Muscle layer of duodenum (tissue), 2 donors: ENCODE data around the gene NXPH1.

Experiments used
- H3K27ac ChIP-seq: one replicate; pipeline ENCODE4 v1.7.0; 2013; ENCODE audit warnings: mild to moderate bottlenecking, low read length
- H3K27me3 ChIP-seq: one replicate; pipeline ENCODE4 v1.7.0; 2013; ENCODE audit warnings: low read depth, mild to moderate bottlenecking, control low read depth, low read length
- H3K36me3 ChIP-seq, 2 donors: one replicate each; pipeline ENCODE4 v1.7.0; 2013; ENCODE audit warnings: low read length in 2 of 2, control low read depth in 1 of 2, mild to moderate bottlenecking in 1 of 2; ENCODE audit not compliant: insufficient read depth in 2 of 2, control insufficient read depth in 1 of 2
- H3K4me1 ChIP-seq, 2 donors: one replicate each; pipeline ENCODE4 v1.7.0; 2013; ENCODE audit warnings: low read length in 2 of 2, mild to moderate bottlenecking in 2 of 2, control low read depth in 1 of 2, moderate library complexity in 1 of 2; ENCODE audit not compliant: insufficient read depth in 2 of 2, control insufficient read depth in 1 of 2
- H3K4me3 ChIP-seq, 2 donors: one replicate each; pipeline ENCODE4 v1.7.0; 2013; ENCODE audit warnings: low read length in 2 of 2, low read depth in 1 of 2, mild to moderate bottlenecking in 1 of 2
- H3K9me3 ChIP-seq, 2 donors: one replicate each; pipeline ENCODE4 v1.7.0; 2013; ENCODE audit warnings: low read length in 2 of 2, control low read depth in 1 of 2, mild to moderate bottlenecking in 1 of 2; ENCODE audit not compliant: control insufficient read depth in 1 of 2
- donor health status: healthy.

NXPH1 gene

DNA sequence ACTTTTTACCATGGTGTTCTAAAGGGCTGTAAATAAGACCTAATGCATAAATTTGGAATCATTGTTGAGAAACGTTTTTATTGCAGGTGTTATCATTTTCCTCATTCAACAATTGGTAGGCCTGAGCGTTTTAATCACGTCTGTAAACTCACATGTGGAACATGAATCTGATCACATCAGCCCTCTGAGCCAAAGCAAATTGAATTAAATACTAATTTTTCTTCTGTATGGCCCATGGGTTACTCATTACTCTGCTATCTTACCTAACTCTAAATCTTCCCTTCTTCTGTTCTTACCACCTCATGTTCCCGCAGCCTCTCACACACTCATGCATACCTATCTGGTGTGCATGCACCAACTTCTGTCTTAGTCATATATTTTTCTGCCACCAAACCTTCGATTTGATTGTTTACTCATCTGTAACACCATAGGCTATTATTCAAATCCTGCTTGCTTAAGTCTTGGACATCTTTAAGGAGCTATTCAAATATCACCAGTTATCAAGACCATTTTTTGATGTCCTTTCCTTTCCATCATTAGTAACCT is 82.3 kb downstream of the NXPH1 start:
- Histone ChIP-seq H3K4me1 (no peaks in the 10 kb centered on the region), H3K27ac (no peak overlapping the region), H3K4me3 (no peak overlapping the region), H3K36me3 (no peaks in the 10 kb centered on the region), H3K27me3 (no peaks in the 10 kb centered on the region), H3K9me3 (no peaks in the 10 kb centered on the region)

DNA sequence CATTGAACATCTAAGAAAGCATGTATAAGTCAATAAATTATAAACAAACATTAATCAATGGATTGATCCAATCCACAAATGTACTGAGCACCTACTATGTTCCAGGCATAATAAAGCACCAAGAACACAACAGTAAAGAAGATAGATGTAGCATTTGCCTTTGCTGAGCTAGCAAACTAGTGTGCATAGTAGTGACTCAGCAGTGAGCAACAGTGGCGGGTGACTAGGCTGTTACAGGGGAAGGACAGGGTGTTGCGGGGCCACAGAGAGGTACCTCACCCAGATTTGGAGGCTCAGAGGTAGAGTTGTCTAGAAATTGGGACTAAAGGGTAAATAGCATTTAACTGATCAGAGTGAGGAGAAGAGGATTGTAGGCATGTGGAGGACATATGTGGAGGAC is 83.6 kb downstream of the NXPH1 start:
- H3K27ac ChIP-seq, result no peak overlapping the region
- no peak overlapping the region for H3K4me3 ChIP-seq
- no peaks in the 10 kb centered on the region for H3K4me1 ChIP-seq
- H3K36me3 ChIP-seq, result no peaks in the 10 kb centered on the region
- no peaks in the 10 kb centered on the region for H3K9me3 ChIP-seq
- H3K27me3 ChIP-seq, result no peaks in the 10 kb centered on the region

DNA sequence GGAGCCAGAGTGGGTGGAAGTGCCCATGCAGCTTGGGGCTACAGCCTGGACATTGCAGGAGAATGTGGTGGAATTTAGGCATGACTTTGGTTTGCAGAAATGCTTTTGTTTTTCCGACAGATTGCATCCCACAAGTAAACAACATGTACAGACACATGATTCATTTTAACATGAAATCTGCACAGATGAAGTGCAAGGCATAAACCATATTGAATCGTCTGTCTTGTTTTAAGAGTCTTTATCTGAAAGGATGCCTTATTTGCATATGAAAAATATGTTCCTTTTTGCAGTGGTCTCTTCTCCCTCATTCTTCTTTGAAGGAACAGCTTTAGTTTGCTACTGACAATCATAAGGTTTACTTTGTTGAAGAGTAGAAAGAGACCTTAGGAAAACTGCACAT is 94.9 kb downstream of the NXPH1 start:
- H3K9me3 ChIP-seq, result no peaks in the 10 kb centered on the region
- no peak overlapping the region for H3K4me3 ChIP-seq
- H3K27me3 ChIP-seq, result no peaks in the 10 kb centered on the region
- no peaks in the 10 kb centered on the region for H3K36me3 ChIP-seq
- H3K4me1 ChIP-seq, result no peaks in the 10 kb centered on the region
- no peak overlapping the region for H3K27ac ChIP-seq

DNA sequence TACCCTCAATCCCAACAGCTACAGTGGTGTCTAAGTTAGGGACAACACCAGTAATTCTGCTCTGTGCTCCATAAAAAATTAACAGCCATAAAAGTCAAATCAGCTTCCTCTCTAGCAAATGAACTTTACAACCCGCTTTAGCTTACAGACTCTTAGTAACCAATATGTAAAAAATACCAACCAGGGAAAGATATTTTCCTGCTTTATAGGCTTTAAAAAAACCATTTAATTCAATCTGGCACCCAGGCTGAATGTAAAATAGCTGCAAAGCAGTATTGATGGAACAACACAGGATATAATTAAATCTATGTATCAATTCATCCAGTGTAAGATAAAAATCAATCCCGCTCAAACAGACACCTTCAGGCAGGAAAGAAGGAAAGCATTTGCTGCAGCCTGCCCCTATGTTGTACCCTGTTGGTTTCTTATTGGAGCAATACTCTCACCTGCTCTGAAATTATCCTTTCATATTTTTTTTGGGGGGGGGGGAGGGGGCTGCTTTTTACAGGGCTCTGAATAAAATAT is 98.6 kb downstream of the NXPH1 start:
- H3K27me3 ChIP-seq, result no peaks in the 10 kb centered on the region
- no peak overlapping the region for H3K27ac ChIP-seq
- no peaks in the 10 kb centered on the region for H3K4me1 ChIP-seq
- H3K36me3 ChIP-seq, result no peaks in the 10 kb centered on the region
- no peak overlapping the region for H3K4me3 ChIP-seq
- no peaks in the 10 kb centered on the region for H3K9me3 ChIP-seq

GRCh38 chr7:8536431-8536830 is 103.0 kb downstream of the NXPH1 start:
- Histone ChIP-seq H3K4me1 (no peaks in the 10 kb centered on the region), H3K4me3 (no peak overlapping the region), H3K36me3 (no peaks in the 10 kb centered on the region), H3K9me3 (no peaks in the 10 kb centered on the region), H3K27me3 (no peaks in the 10 kb centered on the region), H3K27ac (no peak overlapping the region)

DNA sequence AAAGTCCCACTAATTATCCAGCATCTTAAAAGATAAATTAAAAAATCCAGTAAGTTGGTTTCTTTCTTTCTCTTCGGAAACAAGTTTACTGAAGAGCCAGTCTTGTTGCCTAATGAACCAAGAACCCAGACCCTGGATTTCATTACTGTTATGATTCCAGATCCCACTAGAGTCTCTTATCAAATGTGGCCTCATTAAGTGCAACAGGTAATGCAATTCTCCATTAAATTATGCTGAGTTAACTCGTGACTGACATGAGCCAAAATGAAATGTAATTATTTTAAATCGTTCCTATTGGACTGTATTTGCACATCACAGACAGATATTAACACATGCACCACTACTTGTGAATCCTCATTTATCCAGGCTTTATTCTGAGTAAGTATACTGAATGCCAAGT is 115.6 kb downstream of the NXPH1 start:
- no peak overlapping the region for H3K4me3 ChIP-seq
- H3K27me3 ChIP-seq, result no peaks in the 10 kb centered on the region
- no peaks in the 10 kb centered on the region for H3K9me3 ChIP-seq

GRCh38 chr7:8560501-8560900 is 127.1 kb downstream of the NXPH1 start:
- Histone ChIP-seq H3K27me3 (no peaks in the 10 kb centered on the region), H3K9me3 (no peaks in the 10 kb centered on the region), H3K27ac (no peak overlapping the region), H3K4me3 (no peak overlapping the region), H3K36me3 (no peaks in the 10 kb centered on the region), H3K4me1 (no peaks in the 10 kb centered on the region)

More for the DNA sequence above, 115.6 kb downstream of the NXPH1 start:
- no peaks in the 10 kb centered on the region for H3K36me3 ChIP-seq
- no peak overlapping the region for H3K27ac ChIP-seq
- H3K4me1 ChIP-seq, result no peaks in the 10 kb centered on the region

- Histone ChIP-seq H3K9me3 (no peaks in the 10 kb centered on the region), H3K4me1 (no peaks in the 10 kb centered on the region), H3K27me3 (no peaks in the 10 kb centered on the region), H3K36me3 (no peaks in the 10 kb centered on the region), H3K4me3 (no peak overlapping the region), H3K27ac (no peak overlapping the region)
Observed at GRCh38 chr7:8561449-8561848, 128.0 kb downstream of the NXPH1 start.

GRCh38 chr7:8564281-8564680 is 130.9 kb downstream of the NXPH1 start:
- H3K36me3 ChIP-seq, result no peaks in the 10 kb centered on the region
- no peak overlapping the region for H3K27ac ChIP-seq
- H3K27me3 ChIP-seq, result no peaks in the 10 kb centered on the region
- H3K4me1 ChIP-seq, result no peaks in the 10 kb centered on the region
- no peak overlapping the region for H3K4me3 ChIP-seq
- H3K9me3 ChIP-seq, result no peaks in the 10 kb centered on the region

GRCh38 chr7:8566016-8566415 is 132.6 kb downstream of the NXPH1 start:
- Histone ChIP-seq H3K36me3 (no peaks in the 10 kb centered on the region), H3K9me3 (no peaks in the 10 kb centered on the region), H3K4me1 (no peaks in the 10 kb centered on the region), H3K27ac (no peak overlapping the region), H3K4me3 (no peak overlapping the region), H3K27me3 (no peaks in the 10 kb centered on the region)

- H3K27me3 ChIP-seq, result no peaks in the 10 kb centered on the region
- no peak overlapping the region for H3K4me3 ChIP-seq
- no peaks in the 10 kb centered on the region for H3K9me3 ChIP-seq
- no peaks in the 10 kb centered on the region for H3K36me3 ChIP-seq
- no peak overlapping the region for H3K27ac ChIP-seq
- H3K4me1 ChIP-seq, result no peaks in the 10 kb centered on the region
Observed at GRCh38 chr7:8567626-8568025, 134.2 kb downstream of the NXPH1 start.

DNA sequence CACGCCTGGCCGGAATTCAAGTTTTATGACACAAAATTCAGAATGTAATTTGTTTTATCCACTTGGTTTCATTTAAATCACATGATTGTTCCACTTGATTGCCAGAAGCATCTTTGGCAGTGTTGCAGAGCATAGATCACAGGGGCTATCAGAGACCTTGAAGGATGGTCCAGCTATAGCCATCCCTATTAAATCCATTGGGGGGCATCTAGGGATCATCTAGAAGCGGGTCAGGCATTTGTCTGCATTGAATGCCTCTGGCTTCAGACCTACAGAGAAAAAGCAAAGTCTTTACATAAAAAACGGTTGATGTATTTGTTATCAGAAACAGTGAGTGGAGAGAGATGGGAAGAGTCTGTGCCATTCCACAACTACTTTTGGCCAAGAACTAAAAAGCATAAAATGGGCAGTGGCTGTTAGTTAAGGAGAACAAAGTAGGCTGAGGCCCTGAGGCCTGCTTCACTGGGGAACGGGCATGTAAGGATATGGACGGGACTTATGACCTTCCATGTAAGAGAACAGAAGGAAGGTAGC is 146.3 kb downstream of the NXPH1 start:
- Histone ChIP-seq H3K36me3 (no peaks in the 10 kb centered on the region), H3K9me3 (no peaks in the 10 kb centered on the region), H3K27ac (no peak overlapping the region), H3K4me1 (no peaks in the 10 kb centered on the region), H3K4me3 (no peak overlapping the region), H3K27me3 (no peaks in the 10 kb centered on the region)
